ENCODE data around the gene IL6ST.
"Not testable (repeated sequence)": the region's sequence is repeated elsewhere in the genome, so short reads cannot be mapped to it uniquely, and the experiment has no call there.

The IL6ST gene

DNA sequence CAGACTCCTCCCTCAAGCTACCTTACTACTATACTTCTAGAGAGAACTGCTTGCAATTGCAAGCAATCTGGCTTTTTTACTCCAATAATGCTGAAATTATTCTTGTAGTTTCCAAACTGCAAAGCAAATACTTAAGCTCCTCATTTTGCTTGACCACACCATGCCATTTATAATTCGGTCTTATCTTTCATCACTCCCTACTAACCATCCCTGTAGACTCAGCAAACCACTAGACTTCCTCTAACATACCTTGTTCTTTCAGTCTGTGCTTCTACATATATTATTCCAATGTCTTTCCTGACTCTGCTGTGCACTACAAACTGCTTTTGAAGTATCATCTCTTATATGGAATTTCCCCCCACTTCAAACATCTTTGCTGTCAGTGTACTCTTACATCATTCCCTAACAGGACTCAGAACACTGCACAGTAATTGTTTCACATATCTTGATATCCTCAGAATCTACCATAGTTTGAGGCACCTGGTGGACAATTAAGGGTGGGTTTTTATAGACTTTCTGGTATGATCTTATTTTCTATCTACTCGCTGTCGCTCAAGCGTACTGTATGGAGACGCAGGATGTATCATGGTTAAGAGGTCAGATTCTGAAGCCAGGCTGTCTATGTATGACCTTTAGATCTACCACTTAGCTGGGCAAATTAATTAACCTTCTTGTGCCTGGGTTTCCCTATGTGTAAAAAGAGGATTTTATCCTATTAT, 2.8 kb downstream of the IL6ST start:
- H3K27ac ChIP-seq (ENCODE audit: extremely low read depth, low read depth, low read length), result no peak overlapping the region
- CTCF ChIA-PET, result interaction anchor here (0.6 to 1.0 kb wide), 6 partner anchors 9 to 1858 kb away, joined by 3 to 6 read pairs (median 3); no protein-coding TSS in a partner anchor
- no peaks in the 10 kb centered on the region for H3K36me3 ChIP-seq (ENCODE audit: control insufficient read depth in 2 of 2, insufficient read depth in 1 of 2, low read length in 2 of 2)
- POLR2A ChIA-PET, result no interaction called here
- H3K4me1 ChIP-seq (ENCODE audit: control insufficient read depth, insufficient read depth, low read length), result peaks cover 15% of the 10 kb centered on the region
- no peaks in the 10 kb centered on the region for H3K9me3 ChIP-seq (ENCODE audit: control insufficient read depth, insufficient read depth, low read depth, low read length)
- TF ChIP-seq, protein P1, sequence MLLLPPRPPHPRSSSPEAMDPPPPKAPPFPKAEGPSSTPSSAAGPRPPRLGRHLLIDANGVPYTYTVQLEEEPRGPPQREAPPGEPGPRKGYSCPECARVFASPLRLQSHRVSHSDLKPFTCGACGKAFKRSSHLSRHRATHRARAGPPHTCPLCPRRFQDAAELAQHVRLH (tag by site-specific recombination; IDR thresholded peaks at IDR 0.05), result no peak
- TF ChIP-seq ZNF23 (tag by site-specific recombination; IDR thresholded peaks at IDR 0.05; ENCODE audit: borderline replicate concordance), result no peak
- TF ChIP-seq ZNF776 (tag by site-specific recombination; IDR thresholded peaks at IDR 0.05; ENCODE audit: borderline replicate concordance), result no peak
- TF ChIP-seq ZNF157 (tag by site-specific recombination; IDR thresholded peaks at IDR 0.05), result peak; percentile 45; the same call in 1 of the 2 replicates
- TF ChIP-seq ZNF138 (tag by site-specific recombination; IDR thresholded peaks at IDR 0.05; ENCODE audit: borderline replicate concordance), result no peak
- no peak overlapping the region for H3K4me3 ChIP-seq (ENCODE audit: low read depth, low read length)

GRCh38 chr5:55990895-55991294, 3.9 kb downstream of the IL6ST start:
- H3K9me3 ChIP-seq (ENCODE audit: control insufficient read depth, insufficient read depth, low read depth, low read length); H3K27ac ChIP-seq (ENCODE audit: extremely low read depth, low read depth, low read length); H3K36me3 ChIP-seq (ENCODE audit: control insufficient read depth in 2 of 2, insufficient read depth in 1 of 2, low read length in 2 of 2); H3K4me3 ChIP-seq (ENCODE audit: low read depth, low read length); POLR2A ChIA-PET: not testable (repeated sequence)
- CTCF ChIA-PET, result interaction anchor here (0.8 kb wide), 1 partner anchor 209 kb away, joined by 4 read pairs; no protein-coding TSS in a partner anchor
- TF ChIP-seq, protein P1 (tag by site-specific recombination; IDR thresholded peaks at IDR 0.05), result peak; percentile 96
- peak; percentile 99 for TF ChIP-seq ZNF146 (tag by site-specific recombination; IDR thresholded peaks at IDR 0.05)
- peaks cover 15% of the 10 kb centered on the region for H3K4me1 ChIP-seq (ENCODE audit: control insufficient read depth, insufficient read depth, low read length)

DNA sequence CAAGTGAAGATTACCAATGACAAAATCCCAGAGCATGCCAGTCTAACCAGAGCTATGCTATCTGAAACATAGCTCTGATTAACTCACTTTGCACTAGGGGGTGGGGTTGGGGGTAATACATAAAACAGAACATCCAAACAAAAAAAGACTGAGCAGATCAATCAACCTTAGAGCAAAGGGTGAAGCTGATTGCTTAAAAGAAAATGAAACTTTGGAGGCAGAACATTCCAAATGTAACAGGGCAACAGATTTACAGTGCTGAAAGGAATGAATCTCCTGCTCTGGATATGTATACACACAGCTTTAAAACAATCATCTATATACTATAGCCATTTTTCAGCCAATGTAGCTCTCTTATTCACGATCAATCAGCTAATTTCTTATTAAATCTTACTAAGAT, 4.9 kb downstream of the IL6ST start:
- POLR2A ChIA-PET, result no interaction called here
- no peaks in the 10 kb centered on the region for H3K9me3 ChIP-seq (ENCODE audit: control insufficient read depth, insufficient read depth, low read depth, low read length)
- CTCF ChIA-PET, result interaction anchor here (0.6 kb wide), 2 partner anchors 19 to 157 kb away, joined by 3 to 7 read pairs; no protein-coding TSS in a partner anchor
- no peaks in the 10 kb centered on the region; a peak in 1 of 3 replicates for H3K36me3 ChIP-seq (ENCODE audit: control insufficient read depth in 2 of 2, insufficient read depth in 1 of 2, low read length in 2 of 2)
- no peak overlapping the region for H3K4me3 ChIP-seq (ENCODE audit: low read depth, low read length)
- H3K4me1 ChIP-seq (ENCODE audit: control insufficient read depth, insufficient read depth, low read length), result peaks cover 15% of the 10 kb centered on the region
- 0 out of 2 replicates have a peak, but pooled peaks have one; percentile 7 for TF ChIP-seq FEZF1 (tag by site-specific recombination; IDR thresholded peaks at IDR 0.05)
- no peak for TF ChIP-seq ZNF18 (tag by site-specific recombination; IDR thresholded peaks at IDR 0.05)
- TF ChIP-seq, protein P2, sequence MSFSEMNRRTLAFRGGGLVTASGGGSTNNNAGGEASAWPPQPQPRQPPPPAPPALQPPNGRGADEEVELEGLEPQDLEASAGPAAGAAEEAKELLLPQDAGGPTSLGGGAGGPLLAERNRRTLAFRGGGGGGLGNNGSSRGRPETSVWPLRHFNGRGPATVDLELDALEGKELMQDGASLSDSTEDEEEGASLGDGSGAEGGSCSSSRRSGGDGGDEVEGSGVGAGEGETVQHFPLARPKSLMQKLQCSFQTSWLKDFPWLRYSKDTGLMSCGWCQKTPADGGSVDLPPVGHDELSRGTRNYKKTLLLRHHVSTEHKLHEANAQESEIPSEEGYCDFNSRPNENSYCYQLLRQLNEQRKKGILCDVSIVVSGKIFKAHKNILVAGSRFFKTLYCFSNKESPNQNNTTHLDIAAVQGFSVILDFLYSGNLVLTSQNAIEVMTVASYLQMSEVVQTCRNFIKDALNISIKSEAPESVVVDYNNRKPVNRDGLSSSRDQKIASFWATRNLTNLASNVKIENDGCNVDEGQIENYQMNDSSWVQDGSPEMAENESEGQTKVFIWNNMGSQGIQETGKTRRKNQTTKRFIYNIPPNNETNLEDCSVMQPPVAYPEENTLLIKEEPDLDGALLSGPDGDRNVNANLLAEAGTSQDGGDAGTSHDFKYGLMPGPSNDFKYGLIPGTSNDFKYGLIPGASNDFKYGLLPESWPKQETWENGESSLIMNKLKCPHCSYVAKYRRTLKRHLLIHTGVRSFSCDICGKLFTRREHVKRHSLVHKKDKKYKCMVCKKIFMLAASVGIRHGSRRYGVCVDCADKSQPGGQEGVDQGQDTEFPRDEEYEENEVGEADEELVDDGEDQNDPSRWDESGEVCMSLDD (tag by site-specific recombination; IDR thresholded peaks at IDR 0.05), result no peak
- no peak for TF ChIP-seq ZFP37 (tag by site-specific recombination; IDR thresholded peaks at IDR 0.05)
- TF ChIP-seq ZNF747 (tag by site-specific recombination; IDR thresholded peaks at IDR 0.05), result no peak
- TF ChIP-seq REST (tag by site-specific recombination; IDR thresholded peaks at IDR 0.05), result no peak
- H3K27ac ChIP-seq (ENCODE audit: extremely low read depth, low read depth, low read length), result no peak overlapping the region

Data from HEK293 (cell line).